Tibial nerve (tissue), 4 donors: ENCODE results near the gene DTX3.

Experiments
- EP300 ChIP-seq, 2 donors: sonication (generic); formaldehyde crosslinking; IDR thresholded peaks; one replicate each; pipeline ENCODE4 v1.6.1; 2017; ENCODE audit warnings: antibody characterized with exemption in 2 of 2, mild to moderate bottlenecking in 1 of 2
- POLR2A ChIP-seq, 2 donors: fragments of 450-650 bp; IDR thresholded peaks; one replicate each; pipeline ENCODE4 v1.6.1; 2017; ENCODE audit warnings: antibody characterized with exemption in 2 of 2, mild to moderate bottlenecking in 2 of 2, moderate library complexity in 2 of 2
- TF ChIP-seq, protein P1 (sequence below), 5 experiments: fragments of 200-600 bp in 3 of 5; fragments of 450-650 bp in 2 of 5; sonication (generic) in 3 of 5; IDR thresholded peaks; one replicate each; pipeline ENCODE4 v1.5.1; 2016 to 2019; ENCODE audit warnings: antibody characterized with exemption in 5 of 5, mild to moderate bottlenecking in 3 of 5, moderate library complexity in 2 of 5

DNA sequence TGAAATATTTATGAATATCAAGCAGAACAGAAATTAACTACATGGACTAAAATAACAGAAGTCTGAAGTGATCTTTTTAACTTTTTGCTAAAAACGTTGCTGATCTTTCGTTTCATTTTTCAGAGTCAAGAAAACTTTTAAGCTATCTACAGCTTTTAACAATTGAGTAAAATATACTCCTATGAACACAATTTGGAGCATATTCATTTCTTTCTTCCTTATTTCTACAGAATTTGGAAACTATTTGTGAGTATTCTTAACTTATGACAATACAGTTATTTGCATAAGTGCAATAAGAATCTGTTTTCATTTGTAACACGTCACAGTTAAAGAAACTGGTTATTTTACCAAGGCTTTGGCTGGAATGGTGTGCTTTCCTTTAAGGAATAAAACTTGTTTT, 49.4 kb downstream of the DTX3 start:
- TF ChIP-seq, protein P1, sequence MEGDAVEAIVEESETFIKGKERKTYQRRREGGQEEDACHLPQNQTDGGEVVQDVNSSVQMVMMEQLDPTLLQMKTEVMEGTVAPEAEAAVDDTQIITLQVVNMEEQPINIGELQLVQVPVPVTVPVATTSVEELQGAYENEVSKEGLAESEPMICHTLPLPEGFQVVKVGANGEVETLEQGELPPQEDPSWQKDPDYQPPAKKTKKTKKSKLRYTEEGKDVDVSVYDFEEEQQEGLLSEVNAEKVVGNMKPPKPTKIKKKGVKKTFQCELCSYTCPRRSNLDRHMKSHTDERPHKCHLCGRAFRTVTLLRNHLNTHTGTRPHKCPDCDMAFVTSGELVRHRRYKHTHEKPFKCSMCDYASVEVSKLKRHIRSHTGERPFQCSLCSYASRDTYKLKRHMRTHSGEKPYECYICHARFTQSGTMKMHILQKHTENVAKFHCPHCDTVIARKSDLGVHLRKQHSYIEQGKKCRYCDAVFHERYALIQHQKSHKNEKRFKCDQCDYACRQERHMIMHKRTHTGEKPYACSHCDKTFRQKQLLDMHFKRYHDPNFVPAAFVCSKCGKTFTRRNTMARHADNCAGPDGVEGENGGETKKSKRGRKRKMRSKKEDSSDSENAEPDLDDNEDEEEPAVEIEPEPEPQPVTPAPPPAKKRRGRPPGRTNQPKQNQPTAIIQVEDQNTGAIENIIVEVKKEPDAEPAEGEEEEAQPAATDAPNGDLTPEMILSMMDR (IDR thresholded peaks at IDR 0.05) = no peak
- TF ChIP-seq POLR2A (IDR thresholded peaks at IDR 0.05) (no peak), EP300 (IDR thresholded peaks at IDR 0.05) (no peak)
